Measurements from ENCODE around the gene GAP43.

The GAP43 gene, protein sequence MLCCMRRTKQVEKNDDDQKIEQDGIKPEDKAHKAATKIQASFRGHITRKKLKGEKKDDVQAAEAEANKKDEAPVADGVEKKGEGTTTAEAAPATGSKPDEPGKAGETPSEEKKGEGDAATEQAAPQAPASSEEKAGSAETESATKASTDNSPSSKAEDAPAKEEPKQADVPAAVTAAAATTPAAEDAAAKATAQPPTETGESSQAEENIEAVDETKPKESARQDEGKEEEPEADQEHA

DNA sequence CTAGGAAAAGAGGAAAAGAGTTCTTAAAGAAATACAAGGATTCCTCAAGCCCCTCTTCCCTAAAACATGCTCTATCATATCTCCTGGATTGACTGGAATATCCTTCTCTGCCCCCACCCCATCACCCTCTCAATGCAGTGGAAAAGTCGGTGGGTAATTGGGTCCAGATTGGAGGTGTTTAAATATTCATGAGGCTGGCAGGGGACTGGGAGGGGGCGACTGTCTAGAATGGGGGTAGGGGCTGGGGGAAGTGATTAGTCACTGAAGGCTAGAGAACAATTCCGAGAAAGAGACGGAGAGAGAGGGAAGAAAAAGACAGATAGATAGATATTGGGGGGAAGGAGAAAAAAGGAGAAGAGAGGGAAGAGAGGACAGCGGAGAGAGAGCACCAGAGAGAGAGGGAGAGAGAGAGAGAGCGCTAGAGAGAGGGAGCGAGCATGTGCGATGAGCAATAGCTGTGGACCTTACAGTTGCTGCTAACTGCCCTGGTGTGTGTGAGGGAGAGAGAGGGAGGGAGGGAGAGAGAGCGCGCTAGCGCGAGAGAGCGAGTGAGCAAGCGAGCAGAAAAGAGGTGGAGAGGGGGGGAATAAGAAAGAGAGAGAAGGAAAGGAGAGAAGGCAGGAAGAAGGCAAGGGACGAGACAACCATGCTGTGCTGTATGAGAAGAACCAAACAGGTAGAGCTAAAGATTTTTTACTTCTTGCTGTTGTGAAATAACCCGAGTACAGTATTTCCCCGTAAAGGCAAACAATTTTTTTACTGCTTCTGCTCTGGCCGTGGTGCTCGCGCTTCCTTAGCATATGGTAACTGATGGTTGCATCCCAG, at the start of gene GAP43:
Gene GAP43, plus strand, starts transcription at position 467 of the 825 bp plus-strand sequence. Its CDS starts 180 bp downstream, at position 647.
- no peak within 1 kb of the TSS for H2AFZ ChIP-seq (ENCODE audit: low read depth, low read length, severe bottlenecking)
- no peaks in the 10 kb centered on the region for H3K9me2 ChIP-seq (replicated peaks; ENCODE audit: insufficient read depth, low read length)
- no peaks in the 10 kb centered on the region for H3K27me3 ChIP-seq (ENCODE audit: low read length)
- no peaks in the 10 kb centered on the region for H4K20me1 ChIP-seq (ENCODE audit: low read depth, low read length)
- TF ChIP-seq EZH2phosphoT487 (conservative IDR thresholded peaks at IDR 0.05; ENCODE audit: low read length) = no peak
- TF ChIP-seq, protein P1, sequence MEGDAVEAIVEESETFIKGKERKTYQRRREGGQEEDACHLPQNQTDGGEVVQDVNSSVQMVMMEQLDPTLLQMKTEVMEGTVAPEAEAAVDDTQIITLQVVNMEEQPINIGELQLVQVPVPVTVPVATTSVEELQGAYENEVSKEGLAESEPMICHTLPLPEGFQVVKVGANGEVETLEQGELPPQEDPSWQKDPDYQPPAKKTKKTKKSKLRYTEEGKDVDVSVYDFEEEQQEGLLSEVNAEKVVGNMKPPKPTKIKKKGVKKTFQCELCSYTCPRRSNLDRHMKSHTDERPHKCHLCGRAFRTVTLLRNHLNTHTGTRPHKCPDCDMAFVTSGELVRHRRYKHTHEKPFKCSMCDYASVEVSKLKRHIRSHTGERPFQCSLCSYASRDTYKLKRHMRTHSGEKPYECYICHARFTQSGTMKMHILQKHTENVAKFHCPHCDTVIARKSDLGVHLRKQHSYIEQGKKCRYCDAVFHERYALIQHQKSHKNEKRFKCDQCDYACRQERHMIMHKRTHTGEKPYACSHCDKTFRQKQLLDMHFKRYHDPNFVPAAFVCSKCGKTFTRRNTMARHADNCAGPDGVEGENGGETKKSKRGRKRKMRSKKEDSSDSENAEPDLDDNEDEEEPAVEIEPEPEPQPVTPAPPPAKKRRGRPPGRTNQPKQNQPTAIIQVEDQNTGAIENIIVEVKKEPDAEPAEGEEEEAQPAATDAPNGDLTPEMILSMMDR (IDR thresholded peaks at IDR 0.05; ENCODE audit: insufficient read depth, low read length, poor library complexity, severe bottlenecking) = no peak
- H3K9ac ChIP-seq (ENCODE audit: low read length) = no peak within 1 kb of the TSS
- no peak within 1 kb of the TSS for H3K4me2 ChIP-seq (ENCODE audit: low read depth, low read length, poor library complexity, severe bottlenecking)
- no peak within 1 kb of the TSS for H3K4me3 ChIP-seq (ENCODE audit: insufficient read depth, low read length, poor library complexity, severe bottlenecking)
- no peak within 1 kb of the TSS for H3K27ac ChIP-seq (ENCODE audit: low read depth, low read length)
- H3K79me2 ChIP-seq (ENCODE audit: insufficient read depth, low read length) = no peaks in the 10 kb centered on the region
- no peaks in the 10 kb centered on the region for H3K36me3 ChIP-seq (ENCODE audit: low read length)
- H3K9me3 ChIP-seq (ENCODE audit: insufficient read depth, low read length) = no peaks in the 10 kb centered on the region
- no peaks in the 10 kb centered on the region for H3F3A ChIP-seq (ENCODE audit: insufficient read depth)

DNA sequence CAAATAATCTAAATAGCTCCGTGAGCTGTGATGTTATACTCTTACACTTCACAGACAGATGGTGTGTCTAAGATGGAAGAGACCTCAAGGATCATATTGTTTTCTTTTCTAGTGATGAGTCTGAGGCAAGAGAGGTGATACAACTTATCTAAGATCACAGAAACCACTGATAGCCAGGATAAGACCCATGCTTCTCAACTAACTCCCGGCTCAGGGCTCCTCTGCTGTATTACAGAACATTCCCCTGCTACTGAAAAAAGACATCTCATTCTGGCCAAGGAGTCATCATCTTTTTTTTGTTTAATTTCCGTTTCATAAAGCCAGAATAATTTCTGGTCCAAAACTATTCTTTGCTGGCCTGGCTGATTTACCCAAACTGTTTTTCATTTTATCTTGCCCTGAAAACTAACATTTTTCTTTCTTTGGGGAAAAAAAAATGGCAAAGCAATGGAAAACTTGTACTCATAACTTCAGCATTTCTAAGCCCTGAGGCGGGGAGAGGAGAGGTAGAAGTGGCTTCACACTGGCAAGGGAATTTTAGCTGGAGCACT, 46.9 kb upstream of the GAP43 start:
- no peak overlapping the region for H3K4me2 ChIP-seq (ENCODE audit: low read depth, low read length, poor library complexity, severe bottlenecking)
- H3K9me2 ChIP-seq (replicated peaks; ENCODE audit: insufficient read depth, low read length) = no peaks in the 10 kb centered on the region
- H2AFZ ChIP-seq (ENCODE audit: low read depth, low read length, severe bottlenecking) = no peak overlapping the region
- no peak overlapping the region for H3K4me3 ChIP-seq (ENCODE audit: insufficient read depth, low read length, poor library complexity, severe bottlenecking)
- no peak overlapping the region for H3K9ac ChIP-seq (ENCODE audit: low read length)
- no peak overlapping the region for H3K27ac ChIP-seq (ENCODE audit: low read depth, low read length)
- no peaks in the 10 kb centered on the region for H3K36me3 ChIP-seq (ENCODE audit: low read length)
- TF ChIP-seq, protein P1 (IDR thresholded peaks at IDR 0.05; ENCODE audit: insufficient read depth, low read length, poor library complexity, severe bottlenecking) = no peak
- no peak for TF ChIP-seq EZH2phosphoT487 (conservative IDR thresholded peaks at IDR 0.05; ENCODE audit: low read length)
- H3K9me3 ChIP-seq (ENCODE audit: insufficient read depth, low read length) = no peaks in the 10 kb centered on the region
- no peaks in the 10 kb centered on the region for H4K20me1 ChIP-seq (ENCODE audit: low read depth, low read length)
- H3F3A ChIP-seq (ENCODE audit: insufficient read depth) = no peaks in the 10 kb centered on the region
- no peaks in the 10 kb centered on the region for H3K27me3 ChIP-seq (ENCODE audit: low read length)
- H3K79me2 ChIP-seq (ENCODE audit: insufficient read depth, low read length) = no peaks in the 10 kb centered on the region

DNA sequence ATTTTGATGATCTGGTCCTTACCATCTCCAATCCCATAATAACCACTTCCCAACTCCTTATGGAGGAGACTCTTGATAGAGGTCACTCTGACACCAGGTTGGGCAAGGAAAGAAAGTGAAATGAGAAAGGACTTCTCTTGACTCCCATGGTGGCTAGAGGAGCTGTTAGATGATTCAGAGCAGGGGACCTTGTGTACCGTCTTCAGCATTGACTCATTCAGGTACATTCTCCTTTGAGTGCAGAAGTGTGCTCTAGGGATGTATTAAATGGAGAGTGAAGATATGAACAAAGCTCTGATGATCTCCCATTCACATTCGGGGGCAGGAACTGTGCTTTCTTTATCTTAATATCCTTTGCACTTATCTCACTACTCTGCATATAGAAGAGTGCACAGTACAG, 46.3 kb upstream of the GAP43 start:
- Histone ChIP-seq H3F3A (ENCODE audit: insufficient read depth) (no peaks in the 10 kb centered on the region), H3K4me2 (ENCODE audit: low read depth, low read length, poor library complexity, severe bottlenecking) (no peak overlapping the region), H3K27ac (ENCODE audit: low read depth, low read length) (no peak overlapping the region), H3K79me2 (ENCODE audit: insufficient read depth, low read length) (no peaks in the 10 kb centered on the region), H3K4me3 (ENCODE audit: insufficient read depth, low read length, poor library complexity, severe bottlenecking) (no peak overlapping the region), H3K9me3 (ENCODE audit: insufficient read depth, low read length) (no peaks in the 10 kb centered on the region), H3K36me3 (ENCODE audit: low read length) (no peaks in the 10 kb centered on the region), H4K20me1 (ENCODE audit: low read depth, low read length) (no peaks in the 10 kb centered on the region), H3K9me2 (replicated peaks; ENCODE audit: insufficient read depth, low read length) (no peaks in the 10 kb centered on the region), H2AFZ (ENCODE audit: low read depth, low read length, severe bottlenecking) (no peak overlapping the region), H3K27me3 (ENCODE audit: low read length) (no peaks in the 10 kb centered on the region), H3K9ac (ENCODE audit: low read length) (no peak overlapping the region)
- TF ChIP-seq, protein P1 (IDR thresholded peaks at IDR 0.05; ENCODE audit: insufficient read depth, low read length, poor library complexity, severe bottlenecking) = no peak
- TF ChIP-seq EZH2phosphoT487 (conservative IDR thresholded peaks at IDR 0.05; ENCODE audit: low read length) = no peak
